Thyroid gland (tissue), 4 donors: ENCODE data around the gene MAST3. TPM values are rescaled to one million over a fixed set of nuclear protein-coding genes. Genes with fewer than 3 reads are reported as not detected.
A peak's percentile ranks its signal among the peaks of the same experiment; 100 is the strongest.

Experiments
- DNase-seq, 2 donors: peaks; one replicate each; pipeline ENCODE4 v3.0.0-alpha.2; 2019
- H3K27ac ChIP-seq, 3 donors: fragments of 200-600 bp; sonication (generic); 1 replicate in 2 of 3; 2 replicates in 1 of 3; pipeline ENCODE4 v1.5.1; 2016 to 2019; ENCODE audit warnings: mild to moderate bottlenecking in 1 of 3, moderate library complexity in 1 of 3
- H3K27me3 ChIP-seq: fragments of 200-600 bp; sonication (generic); one replicate; pipeline ENCODE4 v1.5.1; 2019
- H3K36me3 ChIP-seq, 2 donors: fragments of 200-600 bp; sonication (generic); one replicate each; pipeline ENCODE4 v1.5.1; 2016 to 2019
- H3K4me1 ChIP-seq, 2 donors: fragments of 200-600 bp; sonication (generic); one replicate each; pipeline ENCODE4 v1.5.1; 2017 to 2019
- H3K4me3 ChIP-seq, 3 donors: fragments of 200-600 bp; sonication (generic); replicated peaks in 1 of 3; 1 replicate in 2 of 3; 2 replicates in 1 of 3; pipeline ENCODE4 v1.5.1; 2016; ENCODE audit warnings: mild to moderate bottlenecking in 1 of 3
- H3K9me3 ChIP-seq: fragments of 200-600 bp; sonication (generic); one replicate; pipeline ENCODE4 v1.5.1; 2017
- POLR2A ChIP-seq, 2 donors: fragments of 450-650 bp; IDR thresholded peaks; one replicate each; pipeline ENCODE4 v1.6.1; 2017; ENCODE audit warnings: antibody characterized with exemption in 2 of 2, mild to moderate bottlenecking in 2 of 2, moderate library complexity in 1 of 2
- WGBS, 2 donors: methylation state at CpG; one replicate each; pipeline ENCODE4 v1.1.5; 2017; 5-methylcytosine and 5-hydroxymethylcytosine counted together
- intact Hi-C: fragments of 100-400 bp; cut with DNase I; formaldehyde crosslinking; loops from one replicate; pipeline ENCODE4 v1.15.1; 2023
- total RNA-seq, 4 donors: library from RNA; depleted of rRNA; stranded (reverse); fragments of >200 nt; gene quantifications; one replicate each; pipeline ENCODE4 v1.2.3, GENCODE V29; 2016
- TF ChIP-seq, protein P1 (sequence below), 6 experiments: fragments of 200-600 bp in 3 of 6; fragments of 450-650 bp in 3 of 6; sonication (generic) in 3 of 6; IDR thresholded peaks; one replicate each; pipeline ENCODE4 v1.5.1; 2016 to 2019; ENCODE audit warnings: antibody characterized with exemption in 6 of 6, mild to moderate bottlenecking in 2 of 6, inconsistent platforms in 1 of 6, moderate library complexity in 1 of 6

MAST3 gene
- total RNA-seq, 4 donors from 2014 or later, result 4.8 to 5.6 (median 5.0) TPM

DNA sequence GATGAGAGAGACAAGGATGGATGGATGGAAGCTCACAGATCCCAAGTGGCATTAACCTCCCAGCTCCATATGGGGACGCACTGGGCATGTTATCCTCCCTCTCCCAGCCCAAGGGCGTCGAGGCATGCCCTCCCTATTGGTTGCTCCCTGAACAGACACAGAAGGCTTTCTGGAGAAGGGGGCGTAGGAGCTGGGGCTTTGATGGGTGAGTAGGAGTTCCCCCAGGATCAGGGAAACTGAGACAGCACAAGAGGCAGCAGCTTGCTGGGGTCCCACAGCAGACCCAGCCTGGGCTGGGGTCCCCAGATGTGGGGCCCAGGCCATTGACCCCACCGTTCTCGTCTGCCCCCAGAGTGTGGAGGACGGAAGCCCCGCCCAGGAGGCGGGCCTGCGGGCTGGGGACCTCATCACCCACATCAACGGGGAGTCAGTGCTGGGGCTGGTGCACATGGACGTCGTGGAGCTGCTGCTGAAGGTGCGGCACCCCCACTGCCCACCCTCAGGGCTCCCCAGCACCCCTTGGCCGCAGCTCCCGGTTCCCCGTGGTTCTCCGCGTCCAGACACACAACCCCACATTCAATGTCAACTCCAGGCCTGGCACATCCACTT, 47.9 kb downstream of the MAST3 start:
- no peak overlapping the region for H3K27ac ChIP-seq
- no peak overlapping the region for H3K4me3 ChIP-seq
- H3K9me3 ChIP-seq, result no peaks in the 10 kb centered on the region
- WGBS, 2 donors, result 94 to 98% methylated on average over 19 of the region's 19 CpGs
- no peak for DNase-seq
- H3K27me3 ChIP-seq, result no peaks in the 10 kb centered on the region
- no peaks in the 10 kb centered on the region for H3K4me1 ChIP-seq
- intact Hi-C loops, result no loop called here
- TF ChIP-seq POLR2A (IDR thresholded peaks at IDR 0.05), result no peak
- TF ChIP-seq, protein P1, sequence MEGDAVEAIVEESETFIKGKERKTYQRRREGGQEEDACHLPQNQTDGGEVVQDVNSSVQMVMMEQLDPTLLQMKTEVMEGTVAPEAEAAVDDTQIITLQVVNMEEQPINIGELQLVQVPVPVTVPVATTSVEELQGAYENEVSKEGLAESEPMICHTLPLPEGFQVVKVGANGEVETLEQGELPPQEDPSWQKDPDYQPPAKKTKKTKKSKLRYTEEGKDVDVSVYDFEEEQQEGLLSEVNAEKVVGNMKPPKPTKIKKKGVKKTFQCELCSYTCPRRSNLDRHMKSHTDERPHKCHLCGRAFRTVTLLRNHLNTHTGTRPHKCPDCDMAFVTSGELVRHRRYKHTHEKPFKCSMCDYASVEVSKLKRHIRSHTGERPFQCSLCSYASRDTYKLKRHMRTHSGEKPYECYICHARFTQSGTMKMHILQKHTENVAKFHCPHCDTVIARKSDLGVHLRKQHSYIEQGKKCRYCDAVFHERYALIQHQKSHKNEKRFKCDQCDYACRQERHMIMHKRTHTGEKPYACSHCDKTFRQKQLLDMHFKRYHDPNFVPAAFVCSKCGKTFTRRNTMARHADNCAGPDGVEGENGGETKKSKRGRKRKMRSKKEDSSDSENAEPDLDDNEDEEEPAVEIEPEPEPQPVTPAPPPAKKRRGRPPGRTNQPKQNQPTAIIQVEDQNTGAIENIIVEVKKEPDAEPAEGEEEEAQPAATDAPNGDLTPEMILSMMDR (IDR thresholded peaks at IDR 0.05), result no peak
- peaks cover 6 to 29% of the 10 kb centered on the region in 2 donors for H3K36me3 ChIP-seq

DNA sequence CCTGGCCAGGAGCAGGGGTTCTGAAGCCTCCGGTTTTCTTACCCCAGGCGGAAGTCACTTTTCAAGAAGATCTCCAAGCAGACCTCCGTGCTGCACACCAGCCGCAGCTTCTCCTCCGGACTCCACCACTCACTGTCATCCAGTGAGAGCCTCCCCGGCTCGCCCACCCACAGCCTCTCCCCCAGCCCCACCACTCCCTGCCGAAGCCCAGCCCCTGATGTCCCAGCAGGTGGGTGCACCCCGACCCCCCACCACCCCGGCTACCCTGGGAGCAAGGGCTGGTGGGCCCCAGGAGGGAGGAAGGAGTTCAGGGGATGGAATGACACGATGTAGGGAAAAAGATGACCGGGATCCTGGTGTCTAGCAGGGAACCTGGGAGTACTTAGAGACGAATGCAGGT, 49.8 kb downstream of the MAST3 start:
- TF ChIP-seq, protein P1 (IDR thresholded peaks at IDR 0.05), result no peak
- no peak for TF ChIP-seq POLR2A (IDR thresholded peaks at IDR 0.05)
- intact Hi-C loops, result no loop called here
- peaks cover 5 to 23% of the 10 kb centered on the region in 2 donors for H3K36me3 ChIP-seq
- no peaks in the 10 kb centered on the region for H3K9me3 ChIP-seq
- H3K4me1 ChIP-seq, result peaks cover 6 to 8% of the 10 kb centered on the region in 2 donors
- no peak for DNase-seq
- no peak overlapping the region for H3K27ac ChIP-seq
- WGBS, 2 donors, result 97% methylated on average over 11 to 13 of the region's 13 CpGs
- no peaks in the 10 kb centered on the region for H3K27me3 ChIP-seq
- no peak overlapping the region for H3K4me3 ChIP-seq

DNA sequence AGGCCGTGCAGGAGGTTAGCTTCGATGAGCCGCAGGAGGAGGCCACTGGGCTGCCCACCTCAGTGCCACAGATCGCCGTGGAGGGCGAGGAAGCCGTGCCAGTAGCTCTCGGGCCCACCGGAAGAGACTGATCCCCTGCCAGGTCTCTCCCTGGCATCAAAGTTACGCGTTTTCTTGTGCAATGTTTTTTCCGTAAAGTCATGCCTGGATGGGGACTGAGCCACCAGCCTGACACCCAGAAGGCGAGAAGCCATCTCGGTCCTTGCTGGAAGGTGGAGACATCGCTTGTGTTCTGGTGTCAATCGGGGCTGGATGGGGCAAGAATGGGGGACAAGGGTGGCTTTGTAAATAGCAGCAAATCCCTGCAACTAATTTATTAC, 52.0 kb downstream of the MAST3 start:
- Histone ChIP-seq H3K36me3 (peaks cover 0 to 18% of the 10 kb centered on the region in 2 donors), H3K27me3 (no peaks in the 10 kb centered on the region), H3K4me3 (no peak overlapping the region), H3K9me3 (no peaks in the 10 kb centered on the region), H3K4me1 (peaks cover 16 to 21% of the 10 kb centered on the region in 2 donors), H3K27ac (no peak overlapping the region)
- intact Hi-C loops, result no loop called here
- no peak for DNase-seq
- TF ChIP-seq, protein P1 (IDR thresholded peaks at IDR 0.05), result no peak
- TF ChIP-seq POLR2A (IDR thresholded peaks at IDR 0.05), result no peak
- WGBS, 2 donors, result 92 to 96% methylated on average over 16 of the region's 16 CpGs

DNA sequence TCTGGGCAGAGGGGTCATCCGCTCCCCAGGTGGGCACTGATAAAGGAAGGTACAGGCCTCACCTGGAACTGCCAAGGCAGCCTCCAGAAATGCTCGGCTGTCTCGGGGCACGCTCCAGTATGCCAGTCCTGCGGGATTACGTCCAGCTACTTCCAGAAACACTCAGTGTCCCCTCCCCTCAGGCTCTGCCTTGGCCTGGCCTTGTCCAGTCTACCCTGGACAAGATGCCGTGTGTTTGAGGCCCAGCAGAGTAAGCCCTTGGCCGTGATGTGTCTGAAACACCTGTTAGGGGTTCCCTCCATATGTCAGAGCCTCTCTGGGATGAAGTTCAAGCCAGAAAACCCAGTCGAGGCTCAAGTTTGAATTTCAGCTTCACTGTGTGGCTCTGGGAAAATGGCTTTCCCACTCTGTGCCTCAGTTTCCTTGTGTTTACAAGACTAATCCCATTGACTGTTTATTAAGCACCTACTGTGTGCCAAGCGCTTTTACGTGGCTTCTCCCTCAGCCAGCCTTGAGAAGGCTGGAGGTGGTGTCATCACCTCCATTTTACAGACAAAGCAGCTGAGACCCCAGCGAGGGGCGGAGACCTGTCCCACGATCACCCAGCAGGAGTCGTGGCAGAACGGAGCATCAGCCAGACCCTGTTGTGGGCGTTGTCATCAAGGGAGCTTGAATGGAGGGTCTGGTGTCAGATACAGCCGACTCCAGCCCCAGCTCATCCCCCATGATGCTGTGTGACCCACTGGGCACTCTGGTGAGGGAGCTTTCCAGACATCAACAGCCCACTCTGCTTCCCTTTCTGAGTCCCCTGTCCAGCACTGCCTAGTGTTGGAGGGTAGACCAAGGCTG, 53.4 kb downstream of the MAST3 start:
- Histone ChIP-seq H3K9me3 (no peaks in the 10 kb centered on the region), H3K36me3 (peaks cover 0 to 4% of the 10 kb centered on the region in 2 donors), H3K27me3 (no peaks in the 10 kb centered on the region), H3K27ac (no peak overlapping the region), H3K4me3 (no peak overlapping the region), H3K4me1 (peaks cover 21% of the 10 kb centered on the region in 2 donors)
- TF ChIP-seq, protein P1 (IDR thresholded peaks at IDR 0.05), result no peak
- no peak for TF ChIP-seq POLR2A (IDR thresholded peaks at IDR 0.05)
- DNase-seq, result no peak
- intact Hi-C loops, result loop anchor here (10.0 kb wide), 1 partner anchor 146 kb away; the partner anchor contains the start of gene ARRDC2
- 85 to 91% methylated on average over 12 to 15 of the region's 18 CpGs for WGBS, 2 donors

DNA sequence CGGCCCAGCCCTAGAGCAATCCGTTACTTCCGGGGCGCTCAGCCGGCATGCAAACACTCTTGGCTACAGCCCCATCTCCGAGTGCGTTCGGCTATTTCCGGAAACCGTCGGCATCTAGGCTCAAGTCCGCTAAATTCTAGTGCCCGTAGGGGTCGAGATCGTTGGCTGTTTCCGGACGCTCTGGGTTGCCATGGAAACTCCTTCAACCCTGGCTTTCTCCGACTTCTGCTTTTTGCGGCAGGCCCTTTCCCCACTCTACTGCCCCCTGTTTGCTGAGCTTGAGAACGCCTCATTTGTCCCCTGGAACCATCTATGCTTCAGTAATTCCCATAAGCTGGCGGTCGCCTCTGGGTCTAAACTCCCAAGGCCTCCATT, 54.9 kb downstream of the MAST3 start:
- intact Hi-C loops, result loop anchor here (10.0 kb wide), 1 partner anchor 148 kb away; the partner anchor contains the start of gene ARRDC2
- H3K36me3 ChIP-seq, result peaks cover 0 to 2% of the 10 kb centered on the region in 2 donors
- H3K4me3 ChIP-seq, result peak overlapping the region in 2 of 3 donors; percentile 7 to 84
- peak overlapping the region; percentile 89 to 96 (median 90) for H3K27ac ChIP-seq
- TF ChIP-seq POLR2A (IDR thresholded peaks at IDR 0.05), result no peak
- TF ChIP-seq, protein P1 (IDR thresholded peaks at IDR 0.05), result peak in 4 of 6 experiments; percentile 44 to 68 (median 62)
- DNase-seq, result peak; percentile 97 to 98
- 0 to 1% methylated on average over 1 to 22 of the region's 22 CpGs for WGBS, 2 donors
- H3K4me1 ChIP-seq, result peaks cover 32 to 34% of the 10 kb centered on the region in 2 donors
- H3K9me3 ChIP-seq, result no peaks in the 10 kb centered on the region
- no peaks in the 10 kb centered on the region for H3K27me3 ChIP-seq
